ENCODE data around the gene PTPRJ. TPM values are rescaled to one million over a fixed set of nuclear protein-coding genes. Genes with fewer than 3 reads are reported as not detected.
A peak's percentile ranks its signal among the peaks of the same experiment; 100 is the strongest.

Gene PTPRJ
- total RNA-seq, 1 donor from 2014 or later: 24.3 TPM

DNA sequence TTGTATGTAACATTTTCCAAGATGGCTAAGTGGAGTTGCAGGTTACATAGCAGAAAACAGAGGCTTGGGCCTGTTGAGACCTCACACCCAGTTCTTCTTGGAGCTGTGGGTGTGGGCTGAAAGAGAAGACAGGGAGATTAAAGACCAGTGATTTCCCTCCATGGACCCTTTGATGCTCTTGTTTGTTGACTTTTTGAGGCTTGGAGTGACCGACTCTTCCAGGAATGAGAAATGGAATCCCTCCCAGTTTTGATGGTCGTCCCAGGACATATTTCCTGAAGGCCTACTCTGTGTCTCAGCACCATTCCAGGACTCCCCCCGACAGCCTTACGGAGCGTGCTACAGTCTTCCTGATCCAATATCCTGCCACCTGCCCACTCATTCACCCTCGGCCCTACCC, 96.9 kb downstream of the PTPRJ start:
- Mint-ChIP-seq H3K27ac (ENCODE audit: unreplicated experiment) (peak overlapping the region; percentile 2), H3K9me3 (peaks cover 4% of the 10 kb centered on the region)
- DNase-seq (ENCODE audit: low read depth, low spot score): no peak

GRCh38 chr11:48078689-48079088, 98.3 kb downstream of the PTPRJ start:
- DNase-seq (ENCODE audit: low read depth, low spot score): no peak

More for the DNA sequence above, 96.9 kb downstream of the PTPRJ start:
- peaks cover 57% of the 10 kb centered on the region for H3K4me1 Mint-ChIP-seq
- TF ChIP-seq, protein P1, sequence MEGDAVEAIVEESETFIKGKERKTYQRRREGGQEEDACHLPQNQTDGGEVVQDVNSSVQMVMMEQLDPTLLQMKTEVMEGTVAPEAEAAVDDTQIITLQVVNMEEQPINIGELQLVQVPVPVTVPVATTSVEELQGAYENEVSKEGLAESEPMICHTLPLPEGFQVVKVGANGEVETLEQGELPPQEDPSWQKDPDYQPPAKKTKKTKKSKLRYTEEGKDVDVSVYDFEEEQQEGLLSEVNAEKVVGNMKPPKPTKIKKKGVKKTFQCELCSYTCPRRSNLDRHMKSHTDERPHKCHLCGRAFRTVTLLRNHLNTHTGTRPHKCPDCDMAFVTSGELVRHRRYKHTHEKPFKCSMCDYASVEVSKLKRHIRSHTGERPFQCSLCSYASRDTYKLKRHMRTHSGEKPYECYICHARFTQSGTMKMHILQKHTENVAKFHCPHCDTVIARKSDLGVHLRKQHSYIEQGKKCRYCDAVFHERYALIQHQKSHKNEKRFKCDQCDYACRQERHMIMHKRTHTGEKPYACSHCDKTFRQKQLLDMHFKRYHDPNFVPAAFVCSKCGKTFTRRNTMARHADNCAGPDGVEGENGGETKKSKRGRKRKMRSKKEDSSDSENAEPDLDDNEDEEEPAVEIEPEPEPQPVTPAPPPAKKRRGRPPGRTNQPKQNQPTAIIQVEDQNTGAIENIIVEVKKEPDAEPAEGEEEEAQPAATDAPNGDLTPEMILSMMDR (conservative IDR thresholded peaks at IDR 0.05): no peak
- no peaks in the 10 kb centered on the region for H3K27me3 Mint-ChIP-seq (ENCODE audit: low read depth)
- H3K36me3 Mint-ChIP-seq (ENCODE audit: low read depth): peaks cover 2% of the 10 kb centered on the region
- H3K4me3 Mint-ChIP-seq: peak overlapping the region; percentile 6

DNA sequence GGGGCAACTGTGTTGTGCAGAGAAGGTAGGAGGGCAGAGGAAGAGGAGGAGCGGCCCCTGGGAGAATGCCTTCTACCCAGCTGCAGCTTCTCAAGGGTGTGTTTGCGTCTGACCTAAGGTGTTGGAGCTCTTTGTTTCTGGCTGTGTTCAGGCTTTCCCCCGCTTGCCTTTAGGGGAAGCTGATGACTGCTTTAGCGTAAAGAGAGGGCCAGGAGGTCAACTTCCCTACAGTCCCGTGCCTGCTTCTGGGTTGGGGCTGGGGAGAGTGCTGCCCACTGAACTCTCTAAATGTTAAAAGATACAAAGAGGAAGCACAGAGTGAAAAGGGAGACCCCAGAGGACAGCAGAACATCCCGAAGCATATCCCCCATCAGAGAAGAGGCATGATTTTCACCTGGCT, 99.2 kb downstream of the PTPRJ start:
- H3K4me1 Mint-ChIP-seq: peaks cover 68% of the 10 kb centered on the region
- H3K9me3 Mint-ChIP-seq: peaks cover 6% of the 10 kb centered on the region
- peaks cover 4% of the 10 kb centered on the region for H3K36me3 Mint-ChIP-seq (ENCODE audit: low read depth)
- no peak for DNase-seq (ENCODE audit: low read depth, low spot score)
- H3K4me3 Mint-ChIP-seq: peak overlapping the region; percentile 40
- TF ChIP-seq, protein P1 (conservative IDR thresholded peaks at IDR 0.05): no peak
- H3K27ac Mint-ChIP-seq (ENCODE audit: unreplicated experiment): peak overlapping the region; percentile 90
- no peaks in the 10 kb centered on the region for H3K27me3 Mint-ChIP-seq (ENCODE audit: low read depth)

More at GRCh38 chr11:48078689-48079088, 98.3 kb downstream of the PTPRJ start:
- Mint-ChIP-seq H3K27ac (ENCODE audit: unreplicated experiment) (no peak overlapping the region), H3K4me1 (peaks cover 65% of the 10 kb centered on the region), H3K27me3 (ENCODE audit: low read depth) (no peaks in the 10 kb centered on the region), H3K36me3 (ENCODE audit: low read depth) (peaks cover 2% of the 10 kb centered on the region), H3K9me3 (peaks cover 6% of the 10 kb centered on the region), H3K4me3 (no peak overlapping the region)
- TF ChIP-seq, protein P1 (conservative IDR thresholded peaks at IDR 0.05): no peak

DNA sequence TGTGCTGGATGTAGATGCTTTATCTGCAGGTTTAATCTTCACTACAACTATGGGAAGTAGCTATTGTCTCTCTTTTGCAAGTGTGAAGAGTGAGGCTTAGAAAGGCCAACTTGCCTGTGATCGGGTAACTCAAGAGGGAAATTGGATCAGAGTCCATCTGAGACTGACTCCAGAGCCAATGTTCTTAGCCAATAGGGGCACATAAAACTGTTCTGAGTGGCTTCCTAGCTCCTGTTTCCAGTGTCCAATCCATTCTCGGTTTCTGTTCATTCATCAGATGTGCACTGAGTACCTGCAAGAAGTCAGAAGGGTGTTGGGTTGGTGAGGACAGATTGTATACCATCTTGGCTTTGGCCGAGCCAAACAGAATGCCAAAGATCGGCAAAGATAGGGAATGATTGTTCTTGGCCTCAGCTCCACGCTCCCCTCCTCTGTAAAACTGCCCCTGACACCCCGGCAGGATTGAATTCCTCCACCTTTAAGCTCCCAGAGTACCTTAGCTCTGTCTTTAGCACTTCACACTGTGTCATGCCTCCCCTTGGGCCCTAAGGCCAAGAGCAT, 100.0 kb downstream of the PTPRJ start:
- peak overlapping the region; percentile 94 for H3K27ac Mint-ChIP-seq (ENCODE audit: unreplicated experiment)

DNA sequence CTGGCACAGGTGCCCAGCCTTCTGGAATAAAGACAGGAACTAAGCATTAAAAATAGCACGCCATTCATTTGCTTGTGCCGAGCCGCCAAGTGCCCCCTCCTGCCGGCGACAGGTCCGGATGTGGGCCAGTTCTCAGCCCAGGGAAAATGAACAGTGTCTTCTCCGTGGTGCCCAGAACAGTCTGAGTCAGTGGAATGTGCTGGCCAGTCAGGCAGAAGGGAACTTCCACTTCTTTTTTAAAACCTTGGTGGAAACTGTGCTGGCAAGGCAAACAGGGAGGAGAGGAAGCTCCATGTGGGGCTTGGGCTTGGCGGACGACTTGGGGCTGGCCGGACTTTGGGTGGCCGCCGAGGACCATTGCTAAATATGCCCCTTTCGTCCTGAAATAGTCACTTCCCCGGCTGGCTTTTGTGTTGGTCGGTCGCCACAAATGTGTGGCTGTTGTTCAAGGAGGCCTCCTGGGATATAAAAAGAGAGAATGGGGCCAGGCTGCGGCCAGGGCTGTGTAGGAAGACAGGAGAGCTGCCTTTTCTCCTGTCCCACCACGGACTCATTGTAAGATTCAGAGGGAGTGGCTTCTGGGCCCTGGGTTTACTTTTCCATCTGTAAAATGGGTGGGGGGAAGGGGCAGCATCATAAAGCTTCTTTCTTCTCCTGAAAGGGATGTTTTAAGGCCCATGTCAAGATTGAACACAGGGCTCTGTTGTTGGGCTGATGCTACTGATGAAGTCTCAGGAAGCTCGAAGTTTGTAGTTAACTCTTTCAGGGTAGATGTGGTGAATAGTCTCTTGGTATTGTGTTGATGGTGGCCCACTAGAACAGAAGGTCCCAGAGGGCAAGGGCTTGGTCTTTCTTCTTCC, 101.0 kb downstream of the PTPRJ start:
- H3K27ac Mint-ChIP-seq (ENCODE audit: unreplicated experiment): peak overlapping the region; percentile 95
- H3K9me3 Mint-ChIP-seq: peaks cover 6% of the 10 kb centered on the region
- DNase-seq (ENCODE audit: low read depth, low spot score): no peak
- TF ChIP-seq, protein P1 (conservative IDR thresholded peaks at IDR 0.05): no peak
- H3K4me3 Mint-ChIP-seq: peak overlapping the region; percentile 68
- H3K27me3 Mint-ChIP-seq (ENCODE audit: low read depth): no peaks in the 10 kb centered on the region
- peaks cover 2% of the 10 kb centered on the region for H3K36me3 Mint-ChIP-seq (ENCODE audit: low read depth)
- peaks cover 64% of the 10 kb centered on the region for H3K4me1 Mint-ChIP-seq

More for the DNA sequence above, 100.0 kb downstream of the PTPRJ start:
- no peaks in the 10 kb centered on the region for H3K27me3 Mint-ChIP-seq (ENCODE audit: low read depth)
- peaks cover 6% of the 10 kb centered on the region for H3K9me3 Mint-ChIP-seq
- peaks cover 68% of the 10 kb centered on the region for H3K4me1 Mint-ChIP-seq
- no peak for DNase-seq (ENCODE audit: low read depth, low spot score)
- peaks cover 4% of the 10 kb centered on the region for H3K36me3 Mint-ChIP-seq (ENCODE audit: low read depth)
- no peak overlapping the region for H3K4me3 Mint-ChIP-seq
- TF ChIP-seq, protein P1 (conservative IDR thresholded peaks at IDR 0.05): no peak
